ENCODE data around the gene TATDN2.

DNA sequence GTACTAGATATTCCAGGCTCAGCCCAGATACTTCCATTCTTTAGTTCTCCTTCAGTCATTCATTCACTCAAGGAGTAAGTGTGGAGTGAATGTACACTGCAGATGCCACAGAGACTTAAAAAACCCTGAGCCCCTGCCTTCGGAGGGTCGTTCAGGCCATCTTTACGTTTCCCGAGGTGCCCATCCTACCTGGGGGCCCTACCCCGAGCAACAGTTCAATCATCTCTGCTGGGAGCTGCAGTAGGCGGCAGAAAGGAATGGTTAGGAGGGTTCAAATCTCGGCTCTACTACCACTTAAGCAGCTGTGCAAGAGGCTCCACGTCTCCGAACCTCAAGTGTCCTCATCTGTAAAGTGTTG, 72.0 kb downstream of the TATDN2 start:
- TF ChIP-seq, protein P1, sequence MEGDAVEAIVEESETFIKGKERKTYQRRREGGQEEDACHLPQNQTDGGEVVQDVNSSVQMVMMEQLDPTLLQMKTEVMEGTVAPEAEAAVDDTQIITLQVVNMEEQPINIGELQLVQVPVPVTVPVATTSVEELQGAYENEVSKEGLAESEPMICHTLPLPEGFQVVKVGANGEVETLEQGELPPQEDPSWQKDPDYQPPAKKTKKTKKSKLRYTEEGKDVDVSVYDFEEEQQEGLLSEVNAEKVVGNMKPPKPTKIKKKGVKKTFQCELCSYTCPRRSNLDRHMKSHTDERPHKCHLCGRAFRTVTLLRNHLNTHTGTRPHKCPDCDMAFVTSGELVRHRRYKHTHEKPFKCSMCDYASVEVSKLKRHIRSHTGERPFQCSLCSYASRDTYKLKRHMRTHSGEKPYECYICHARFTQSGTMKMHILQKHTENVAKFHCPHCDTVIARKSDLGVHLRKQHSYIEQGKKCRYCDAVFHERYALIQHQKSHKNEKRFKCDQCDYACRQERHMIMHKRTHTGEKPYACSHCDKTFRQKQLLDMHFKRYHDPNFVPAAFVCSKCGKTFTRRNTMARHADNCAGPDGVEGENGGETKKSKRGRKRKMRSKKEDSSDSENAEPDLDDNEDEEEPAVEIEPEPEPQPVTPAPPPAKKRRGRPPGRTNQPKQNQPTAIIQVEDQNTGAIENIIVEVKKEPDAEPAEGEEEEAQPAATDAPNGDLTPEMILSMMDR (IDR thresholded peaks at IDR 0.05; ENCODE audit: low read depth, low read length) = no peak
- TF ChIP-seq POLR2A (IDR thresholded peaks at IDR 0.05; ENCODE audit: extremely low read depth, insufficient read length) = no peak
- TF ChIP-seq, protein P2, sequence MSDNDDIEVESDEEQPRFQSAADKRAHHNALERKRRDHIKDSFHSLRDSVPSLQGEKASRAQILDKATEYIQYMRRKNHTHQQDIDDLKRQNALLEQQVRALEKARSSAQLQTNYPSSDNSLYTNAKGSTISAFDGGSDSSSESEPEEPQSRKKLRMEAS (IDR thresholded peaks at IDR 0.05; ENCODE audit: low read depth, low read length) = no peak

All from NB4 (cell line).